Peyer's patch (tissue), 4 donors: ENCODE results near the gene RNU1-3.
"Not testable (repeated sequence)": the region's sequence is repeated elsewhere in the genome, so short reads cannot be mapped to it uniquely, and the experiment has no call there.

Experiments
- CTCF ChIP-seq, 6 experiments: fragments of 450-650 bp in 4 of 6; fragments of 200-600 bp in 2 of 6; sonication (generic) in 1 of 6; IDR thresholded peaks; one replicate each; pipeline ENCODE4 v1.5.1; 2017 to 2019; ENCODE audit warnings: antibody characterized with exemption in 6 of 6, mild to moderate bottlenecking in 3 of 6, moderate library complexity in 1 of 6
- POLR2A ChIP-seq, 2 donors: fragments of 450-650 bp; IDR thresholded peaks; one replicate each; pipeline ENCODE4 v1.5.1; 2017; ENCODE audit warnings: antibody characterized with exemption in 2 of 2, mild to moderate bottlenecking in 2 of 2, moderate library complexity in 2 of 2

DNA sequence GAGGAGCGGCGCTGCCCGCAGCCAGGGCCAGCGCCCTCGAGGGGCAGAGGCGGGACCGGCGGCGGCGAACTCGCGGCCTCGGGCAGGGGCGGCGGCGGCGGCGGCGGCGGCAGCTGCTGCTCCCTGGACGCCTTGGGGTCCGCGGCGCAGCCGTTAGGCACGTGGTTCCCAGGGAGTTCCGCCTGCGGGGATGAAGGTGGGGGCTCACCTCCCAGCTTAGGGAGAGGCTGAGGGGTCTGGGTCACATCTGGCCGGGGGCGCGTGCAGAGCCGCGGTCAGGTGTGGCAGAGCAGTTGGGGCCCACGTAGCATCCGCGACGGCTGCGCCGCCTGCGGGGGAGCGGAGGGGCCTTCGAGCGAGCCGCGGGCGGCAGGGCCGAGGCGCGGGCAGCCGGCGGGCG, 32.7 kb upstream of the RNU1-3 start:
- TF ChIP-seq POLR2A, CTCF (IDR thresholded peaks at IDR 0.05): not testable (repeated sequence)
